ENCODE results near the gene CRABP1.

Gene CRABP1

DNA sequence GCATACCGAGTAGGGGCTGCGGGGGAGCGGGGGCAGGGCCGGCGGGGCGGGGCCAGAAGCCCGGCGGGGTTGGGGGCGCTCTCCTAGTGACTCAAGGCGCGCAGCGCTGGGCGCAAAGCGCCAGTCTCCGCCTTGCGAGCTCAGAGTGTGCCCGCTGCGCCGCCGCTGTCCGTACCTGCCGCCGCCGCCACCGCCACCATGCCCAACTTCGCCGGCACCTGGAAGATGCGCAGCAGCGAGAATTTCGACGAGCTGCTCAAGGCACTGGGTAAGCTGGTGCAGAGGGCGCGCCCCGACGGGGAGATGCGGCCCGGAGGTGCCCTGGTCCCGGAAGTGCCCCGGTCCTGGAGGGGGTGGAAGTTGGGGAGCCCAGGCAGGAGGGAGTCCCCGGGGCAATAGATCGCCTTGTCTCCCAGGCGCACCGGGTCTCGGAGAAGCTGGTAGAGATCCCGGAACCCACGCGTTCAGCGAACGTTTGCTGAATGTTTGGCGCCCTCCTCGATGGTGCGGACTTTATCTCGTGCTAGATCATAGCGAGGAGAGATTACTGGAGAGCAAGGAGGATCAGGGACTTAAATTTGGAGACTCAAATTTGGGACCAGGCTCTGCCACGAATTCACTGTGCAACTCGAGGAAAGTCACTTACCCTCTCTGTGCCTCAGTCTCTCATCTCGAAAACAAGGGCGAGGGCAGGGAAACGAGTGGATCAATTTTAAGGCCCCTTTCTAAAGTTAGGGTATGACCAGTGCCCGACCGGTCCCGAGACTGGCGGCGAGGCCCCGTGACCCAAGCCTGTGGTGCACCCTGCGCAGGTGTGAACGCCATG, at the start of gene CRABP1:
CRABP1 (plus strand) TSS at position 123 of the 826 bp plus-strand sequence; CDS start at position 199, 76 bp downstream.
- no peak for DNase-seq

GRCh38 chr15:78291052-78291451, 49.1 kb upstream of the CRABP1 start:
- DNase-seq, result no peak

DNA sequence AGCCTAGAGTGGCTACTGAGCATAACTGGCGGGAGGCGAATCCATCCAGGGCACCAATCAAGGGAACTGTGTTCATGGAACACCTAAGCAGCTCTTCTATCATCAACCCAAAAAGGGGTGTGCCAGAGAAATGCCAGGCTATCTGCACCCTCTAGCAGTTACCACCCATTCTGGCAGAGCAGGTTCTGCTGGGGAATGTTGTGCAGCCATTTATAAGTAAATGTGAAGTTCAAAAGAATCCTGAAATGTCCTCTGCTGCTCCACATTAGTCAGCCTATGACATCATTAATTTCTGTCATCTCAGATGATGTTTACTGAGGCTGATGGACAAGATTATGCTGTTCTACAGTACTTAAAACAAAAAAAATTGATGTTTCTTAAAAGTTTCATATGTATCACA, 48.5 kb upstream of the CRABP1 start:
- DNase-seq, result no peak

DNA sequence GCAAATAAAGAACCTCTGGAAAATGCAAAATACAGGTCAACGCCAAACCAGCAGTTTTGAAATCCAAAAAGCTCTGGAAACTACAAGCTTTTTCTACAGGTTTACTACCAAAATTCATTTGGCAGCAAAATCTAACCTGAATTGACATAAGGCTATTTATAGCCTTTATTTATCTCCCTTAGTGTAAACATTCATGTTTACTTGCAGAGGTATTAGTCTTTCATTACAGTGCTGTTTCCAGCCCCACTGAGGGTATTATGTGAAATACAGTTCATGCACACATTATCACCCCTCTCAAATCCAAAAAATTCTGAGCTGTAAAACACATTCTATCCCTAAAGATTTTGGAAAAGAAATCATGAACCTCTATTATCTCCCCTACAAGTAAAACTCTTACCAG, 47.9 kb upstream of the CRABP1 start:
- DNase-seq, result no peak

DNA sequence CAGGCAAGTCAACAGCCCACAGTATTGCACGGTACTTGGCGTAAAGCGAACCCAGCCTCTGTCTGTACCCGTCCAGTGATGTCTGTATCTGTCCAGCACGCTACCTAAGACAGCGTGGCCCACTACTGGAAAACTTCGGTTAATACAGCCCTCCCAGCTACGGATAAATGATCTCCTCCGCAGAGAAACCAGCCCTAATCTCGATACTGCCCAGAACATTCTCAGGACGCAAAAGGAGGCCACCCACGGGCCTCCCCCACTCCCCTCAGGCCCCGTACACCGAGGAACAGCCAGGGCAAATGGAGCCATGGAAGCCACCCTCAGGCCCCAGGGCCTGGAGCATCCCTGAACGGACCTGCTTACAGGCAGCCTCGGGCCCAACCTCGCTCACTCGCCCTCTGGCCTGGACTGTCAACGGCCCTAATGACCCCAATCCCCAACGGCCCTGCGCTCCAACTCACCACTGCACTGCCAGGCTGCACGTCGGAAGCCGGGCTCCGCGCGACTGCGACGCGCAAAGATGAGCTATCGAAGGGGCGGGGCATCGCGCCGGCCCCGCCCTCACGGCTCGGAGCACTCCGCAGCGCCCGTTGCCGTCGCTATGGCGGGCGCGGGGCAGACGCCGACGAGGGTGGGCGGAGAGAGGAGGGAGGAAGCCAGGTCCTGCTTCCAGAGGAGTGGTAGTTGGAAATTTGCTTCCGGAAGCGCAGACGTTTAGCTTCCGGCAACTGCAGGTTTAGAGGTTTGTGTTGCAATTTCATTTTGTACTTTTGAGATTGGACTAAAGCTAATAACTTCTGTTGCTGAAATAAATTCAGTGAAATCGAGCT, 40.8 kb upstream of the CRABP1 start, which contains the start of gene SKIC8:
SKIC8 (minus strand) TSS at position 509 of the 830 bp plus-strand sequence. CDS start 3,923 bp downstream, outside the sequence.
- DNase-seq, result peak; percentile 85

DNA sequence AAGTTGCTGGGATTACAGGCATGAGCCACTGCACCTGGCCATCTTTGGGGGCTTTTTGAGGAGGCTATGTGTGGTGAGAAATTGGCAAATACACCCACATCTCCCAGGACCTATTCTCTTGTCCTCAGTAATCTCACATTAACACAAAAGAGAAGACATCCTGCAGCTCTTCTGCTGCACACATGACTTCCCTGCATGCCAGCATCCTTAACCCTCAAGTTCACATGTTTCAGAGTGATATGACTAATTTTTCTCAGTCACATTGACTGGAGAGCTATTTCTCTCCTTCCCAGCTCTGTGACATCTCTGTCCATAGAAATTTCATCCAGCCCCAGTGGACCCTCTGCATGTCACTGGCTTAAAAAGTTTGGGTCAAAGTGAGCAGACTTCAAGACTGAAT, 38.8 kb upstream of the CRABP1 start:
- DNase-seq, result no peak

DNA sequence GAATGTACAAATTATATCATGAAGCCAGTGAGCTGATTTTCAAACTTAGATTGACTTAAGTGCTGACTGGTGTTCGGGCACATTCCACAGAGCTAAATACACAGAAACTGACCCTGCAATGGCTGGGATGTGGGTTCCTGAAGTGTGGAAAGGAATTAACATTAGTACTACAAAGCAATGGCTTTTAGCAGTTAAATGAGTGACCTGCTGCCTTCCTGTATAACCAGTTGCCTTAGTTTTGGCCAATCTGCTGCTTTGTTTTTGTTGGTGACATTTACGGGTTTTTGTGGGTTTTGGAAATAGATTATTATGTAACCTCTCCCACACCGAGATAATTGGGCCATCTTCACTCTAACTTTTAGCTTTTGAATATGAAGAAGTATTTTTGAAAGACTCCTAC, 38.3 kb upstream of the CRABP1 start:
- DNase-seq, result no peak

- DNase-seq, result no peak
Observed at GRCh38 chr15:78302579-78303312, 37.4 kb upstream of the CRABP1 start.

DNA sequence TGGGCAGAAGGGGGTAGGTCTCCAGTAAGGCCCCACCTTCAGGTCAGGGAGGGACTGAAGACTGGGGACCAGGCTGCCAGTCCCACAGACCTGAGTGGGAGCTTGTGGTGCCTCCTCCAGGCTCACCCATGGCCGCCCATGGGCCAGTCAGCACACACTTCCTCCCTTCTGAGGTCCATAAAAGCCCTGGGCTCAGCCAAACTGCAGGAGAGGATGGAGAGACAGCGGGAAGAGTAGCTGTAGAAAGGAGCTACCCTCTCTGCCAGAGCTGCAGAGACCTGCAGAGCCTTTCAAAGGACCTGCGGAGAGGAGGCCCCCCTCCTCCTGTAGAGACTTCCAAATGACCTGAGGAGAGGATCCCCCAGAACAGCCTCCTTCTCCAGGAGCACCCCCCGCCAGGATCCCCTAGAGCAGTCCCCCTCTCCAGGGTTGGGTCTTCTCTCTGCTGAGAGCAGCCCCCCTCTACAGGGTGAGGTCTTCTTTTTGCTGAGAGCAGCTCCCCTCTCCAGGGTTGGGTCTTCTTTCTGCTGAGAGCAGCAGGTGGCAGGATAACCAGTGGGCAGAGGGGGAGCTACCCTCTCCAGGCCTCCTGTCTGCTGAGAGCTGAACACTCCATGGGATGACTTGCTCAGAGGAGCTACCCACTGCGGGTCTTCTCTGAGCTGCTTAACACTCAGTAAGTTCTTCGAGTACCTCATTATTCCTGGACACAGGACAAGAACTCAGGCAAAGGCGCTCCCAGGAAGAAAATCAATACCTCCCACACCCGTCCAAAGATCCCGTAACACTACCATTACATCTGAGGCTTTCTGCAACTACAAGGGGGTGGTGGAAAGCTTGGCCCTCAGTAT, 35.7 kb upstream of the CRABP1 start:
- no peak for DNase-seq

DNA sequence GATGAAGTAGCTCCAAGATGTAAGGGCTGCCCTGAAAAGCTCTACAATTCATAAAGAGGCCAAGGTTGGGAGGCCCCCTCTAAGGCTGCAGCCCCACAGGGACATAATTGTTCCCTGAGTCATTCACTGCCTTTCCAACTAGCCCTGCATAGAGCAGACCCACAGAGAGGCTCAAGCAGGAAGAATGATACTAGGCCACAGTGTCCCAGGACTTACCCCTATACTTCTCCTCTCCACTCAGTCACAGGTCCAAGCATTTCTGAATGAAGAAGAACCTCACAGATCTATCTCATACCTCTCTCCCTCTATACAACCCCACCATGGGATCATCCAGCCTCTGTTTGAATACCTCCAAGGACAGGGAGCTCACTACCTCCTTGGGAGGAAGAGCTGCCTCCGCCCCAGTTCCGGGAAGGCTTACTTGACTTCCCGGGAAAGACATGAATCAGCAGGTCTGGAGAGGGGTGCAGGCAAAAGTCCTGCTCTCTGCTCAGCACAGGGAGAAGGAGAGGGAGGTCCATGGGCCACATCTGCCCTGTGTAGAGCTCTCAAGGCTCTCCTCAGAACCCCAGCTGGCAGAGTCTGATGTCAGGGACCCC, 33.9 kb upstream of the CRABP1 start:
- DNase-seq, result no peak

DNA sequence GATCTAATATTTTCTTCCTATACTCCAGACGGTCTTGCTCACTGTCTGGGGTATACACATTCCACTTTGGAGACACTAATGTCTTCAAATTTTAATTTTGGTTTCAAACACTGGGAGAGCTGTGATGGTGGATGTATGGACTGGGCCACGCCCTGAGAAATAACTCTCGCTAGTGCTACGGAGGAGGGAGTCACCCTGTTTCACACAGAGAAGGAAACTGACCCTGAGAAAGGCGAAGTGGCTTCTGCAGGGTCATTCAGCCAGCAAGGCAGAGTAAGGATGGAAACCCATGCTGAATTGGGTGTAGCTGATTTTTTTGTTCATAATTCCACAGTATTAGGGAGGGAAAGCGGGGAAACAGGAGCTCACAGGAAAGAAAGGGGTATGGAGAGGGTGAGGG, 32.2 kb upstream of the CRABP1 start:
- DNase-seq, result no peak

DNA sequence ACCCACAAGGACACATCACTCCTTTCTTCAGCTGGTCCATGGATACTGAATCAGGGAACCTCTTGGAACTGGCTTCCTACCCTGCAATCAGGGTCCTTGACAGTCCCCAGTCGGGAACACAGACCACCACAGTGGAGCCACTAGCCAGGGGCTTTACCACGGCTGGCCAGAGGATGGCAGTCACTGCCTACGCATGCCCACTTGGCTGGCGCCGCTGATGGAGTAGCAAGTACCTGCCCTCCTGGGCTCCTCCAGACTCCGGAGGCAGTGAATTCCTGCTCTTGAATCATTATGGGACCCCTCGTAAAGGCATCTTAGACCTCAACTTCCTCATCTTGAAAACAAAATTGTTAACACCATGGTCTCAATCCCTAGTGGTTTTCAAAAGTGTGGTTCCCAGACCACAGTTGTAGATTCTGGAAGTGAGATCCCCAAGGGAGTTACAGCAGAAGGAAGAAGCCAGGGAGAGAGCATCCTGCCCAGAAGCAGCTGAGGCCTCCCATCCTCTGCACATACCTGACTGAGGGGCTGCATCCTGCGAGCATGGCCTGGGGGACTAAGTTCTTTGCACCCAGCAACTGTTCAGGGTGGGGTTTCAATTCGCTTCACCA, 31.6 kb upstream of the CRABP1 start:
- DNase-seq, result peak; percentile 49

- DNase-seq, result no peak
Observed at GRCh38 chr15:78311292-78311691, 28.9 kb upstream of the CRABP1 start.

GRCh38 chr15:78312536-78312935, 27.6 kb upstream of the CRABP1 start:
- DNase-seq, result no peak

- no peak for DNase-seq
Observed at GRCh38 chr15:78312957-78313356, 27.2 kb upstream of the CRABP1 start.

DNA sequence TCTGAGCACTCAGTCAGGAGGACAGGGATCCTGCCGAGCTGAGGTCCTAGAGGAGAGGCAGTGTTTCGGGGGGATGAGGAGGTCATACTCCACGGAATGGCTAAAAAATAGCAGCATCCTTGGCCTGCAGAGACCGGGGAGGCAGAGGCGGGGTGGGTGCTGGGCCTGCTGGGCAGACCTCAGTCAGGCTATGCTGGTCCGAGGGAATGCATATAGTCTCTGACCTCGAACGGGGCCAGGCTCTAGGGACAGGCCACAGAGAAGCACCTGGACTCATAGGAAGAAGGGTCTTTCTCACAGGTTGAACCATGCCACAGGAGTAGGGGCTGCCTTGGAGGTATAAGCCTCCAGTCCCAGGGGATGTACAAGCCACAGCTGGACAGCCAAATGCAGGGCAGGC, 26.8 kb upstream of the CRABP1 start:
- no peak for DNase-seq

- no peak for DNase-seq
Observed at GRCh38 chr15:78314181-78314581, 26.0 kb upstream of the CRABP1 start.

GRCh38 chr15:78315686-78316282, 24.4 kb upstream of the CRABP1 start:
- peak; percentile 58 for DNase-seq

- DNase-seq, result peak; percentile 14
Observed at GRCh38 chr15:78316283-78317083, 23.7 kb upstream of the CRABP1 start.

Data from NCI-H1092 (cell line).